Stimulated activated CD4-positive, alpha-beta T cell treated with anti-CD3 and anti-CD28 coated beads, Interleukin-2, amount 100 ng/mL, for 4 hours (primary cell): ENCODE data around the gene KCNS1.
"Not testable (repeated sequence)": the region's sequence is repeated elsewhere in the genome, so short reads cannot be mapped to it uniquely, and the experiment has no call there.

Experiments
- DNase-seq: peaks from one replicate; pipeline ENCODE4 v3.0.0-alpha.2; 2020; ENCODE audit warnings: low read depth

Gene KCNS1

GRCh38 chr20:45073221-45073620, 27.7 kb downstream of the KCNS1 start:
- DNase-seq: no peak

DNA sequence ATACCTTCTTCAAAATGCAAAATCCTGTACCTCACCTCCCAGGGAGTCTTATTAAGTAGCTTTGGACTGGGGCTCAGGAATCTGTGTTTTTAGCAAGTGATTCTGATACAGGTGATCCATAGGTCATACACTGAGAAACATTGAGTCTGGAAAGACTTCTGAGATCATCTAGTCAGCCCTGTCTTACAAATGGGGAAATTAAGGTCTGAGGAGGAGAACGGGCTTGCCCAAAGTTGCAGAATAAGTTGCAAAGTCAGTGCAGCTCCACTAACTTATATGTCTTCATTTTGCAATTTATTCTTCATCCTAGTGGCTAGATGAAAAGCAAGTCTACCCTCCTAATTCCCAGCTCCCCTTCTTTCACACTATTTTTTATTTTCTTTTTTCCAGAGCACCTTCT, 28.9 kb downstream of the KCNS1 start:
- DNase-seq: no peak

DNA sequence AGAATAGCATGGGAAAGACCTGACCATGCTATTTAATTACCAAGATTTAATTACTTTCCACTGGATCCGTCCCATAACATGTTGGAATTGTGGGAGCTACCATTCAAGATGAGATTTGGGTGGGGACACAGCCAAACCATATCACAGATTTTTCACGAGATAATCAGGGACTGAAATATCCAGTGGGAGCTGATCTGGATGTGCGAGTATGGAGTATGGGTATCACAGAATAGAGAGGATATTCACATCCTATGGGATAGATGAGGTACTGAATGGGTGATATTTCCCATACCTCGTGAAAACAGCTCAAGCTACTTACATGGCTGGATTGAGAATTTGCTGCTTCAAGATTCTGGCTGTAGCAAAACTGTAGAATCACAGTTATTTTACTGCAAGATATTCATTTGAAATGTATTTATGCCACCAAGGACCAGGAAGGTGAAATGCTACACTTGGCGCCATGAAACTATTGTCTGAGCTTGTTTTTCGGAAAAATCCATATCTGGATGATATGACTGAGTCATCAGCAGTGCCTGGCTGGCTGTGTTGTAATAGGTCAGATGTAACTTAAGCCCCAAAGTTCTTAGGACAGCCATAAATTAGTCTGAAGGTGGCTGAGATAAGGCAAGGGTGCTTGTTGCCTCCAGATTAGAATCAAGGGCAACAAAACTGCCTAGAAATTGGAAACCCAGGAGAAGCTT, 29.8 kb downstream of the KCNS1 start:
- no peak for DNase-seq

DNA sequence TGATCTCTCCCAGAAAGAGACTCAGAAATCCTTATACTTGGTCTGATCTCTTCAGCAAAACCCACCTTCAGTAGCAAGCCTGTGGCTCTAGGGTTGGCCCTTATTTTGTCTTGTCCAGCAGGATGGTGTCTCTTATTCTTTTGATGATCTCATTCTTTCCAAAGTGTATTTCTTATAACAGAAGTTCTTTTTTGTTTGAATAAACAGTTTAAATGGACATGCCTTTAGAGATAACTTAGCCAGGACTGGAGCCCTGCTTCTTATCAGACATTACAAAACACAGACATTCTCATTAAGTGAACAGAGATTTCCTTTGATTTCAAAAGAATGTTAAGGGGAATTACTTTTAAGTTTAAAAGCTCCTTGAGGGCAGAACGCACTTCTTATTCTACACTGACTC, 31.7 kb downstream of the KCNS1 start:
- DNase-seq: no peak

DNA sequence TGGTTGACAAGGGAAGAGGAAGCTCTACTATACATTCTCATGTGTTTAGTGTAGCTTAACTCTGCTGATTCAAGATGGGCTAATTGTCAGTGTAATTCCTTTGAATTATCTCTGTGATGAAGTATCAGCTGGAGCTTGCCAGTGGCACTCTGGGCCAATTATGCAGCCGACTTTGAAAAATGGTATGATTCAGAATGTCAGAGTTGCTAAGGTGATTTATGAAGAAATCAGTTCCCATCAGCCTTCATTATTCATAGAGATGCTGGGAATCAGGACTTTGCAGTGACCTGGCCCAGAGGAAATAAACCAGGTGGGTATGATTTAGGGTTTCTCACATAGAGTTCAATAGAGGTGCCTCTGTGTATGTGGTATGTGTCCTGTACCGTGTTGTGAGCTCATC, 33.4 kb downstream of the KCNS1 start:
- no peak for DNase-seq

- DNase-seq: no peak
These were observed 33.8 kb downstream of the KCNS1 start for GRCh38 chr20:45067087-45067486.

GRCh38 chr20:45066372-45066771, 34.6 kb downstream of the KCNS1 start:
- no peak for DNase-seq

- no peak for DNase-seq
These were observed 36.1 kb downstream of the KCNS1 start for GRCh38 chr20:45064812-45065211.

GRCh38 chr20:45063107-45063506, 37.8 kb downstream of the KCNS1 start:
- not testable (repeated sequence) for DNase-seq

DNA sequence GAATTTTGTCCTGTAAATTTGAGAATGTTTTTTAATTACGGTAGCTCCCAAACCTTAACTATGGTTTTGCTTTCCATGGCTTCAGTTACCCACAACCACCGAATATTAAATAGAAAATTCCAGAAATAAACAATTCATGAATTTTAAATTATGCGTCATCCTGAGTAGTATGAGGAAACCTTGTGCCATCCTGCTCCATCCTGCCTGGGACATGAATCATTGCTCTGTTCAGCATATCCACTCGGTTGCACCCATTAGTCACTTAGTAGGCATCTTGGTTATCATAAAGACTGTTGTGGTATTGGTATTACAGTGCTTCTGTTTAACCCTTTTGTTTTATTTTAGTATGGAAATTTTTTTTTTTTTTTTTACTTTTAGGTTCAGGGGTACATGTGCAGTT, 39.7 kb downstream of the KCNS1 start:
- no peak for DNase-seq

DNA sequence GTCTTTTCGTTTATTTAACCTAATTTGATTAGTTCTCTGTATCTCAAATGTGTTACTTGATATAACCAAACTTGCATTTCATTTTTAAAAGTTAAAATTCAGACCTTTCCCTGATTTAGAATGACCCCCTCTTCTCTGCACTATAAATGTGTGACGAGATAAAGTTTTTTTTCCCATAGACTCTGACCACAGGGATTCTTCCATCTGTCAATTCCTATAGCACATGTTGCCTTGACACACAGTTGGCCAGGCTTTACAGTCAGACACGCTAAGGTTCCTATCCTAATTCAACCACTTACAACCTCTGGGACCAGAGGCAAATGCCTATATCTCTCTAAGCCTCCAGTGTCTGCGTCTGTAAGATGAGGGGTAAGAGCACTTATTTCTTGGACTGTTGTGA, 40.6 kb downstream of the KCNS1 start:
- no peak for DNase-seq

DNA sequence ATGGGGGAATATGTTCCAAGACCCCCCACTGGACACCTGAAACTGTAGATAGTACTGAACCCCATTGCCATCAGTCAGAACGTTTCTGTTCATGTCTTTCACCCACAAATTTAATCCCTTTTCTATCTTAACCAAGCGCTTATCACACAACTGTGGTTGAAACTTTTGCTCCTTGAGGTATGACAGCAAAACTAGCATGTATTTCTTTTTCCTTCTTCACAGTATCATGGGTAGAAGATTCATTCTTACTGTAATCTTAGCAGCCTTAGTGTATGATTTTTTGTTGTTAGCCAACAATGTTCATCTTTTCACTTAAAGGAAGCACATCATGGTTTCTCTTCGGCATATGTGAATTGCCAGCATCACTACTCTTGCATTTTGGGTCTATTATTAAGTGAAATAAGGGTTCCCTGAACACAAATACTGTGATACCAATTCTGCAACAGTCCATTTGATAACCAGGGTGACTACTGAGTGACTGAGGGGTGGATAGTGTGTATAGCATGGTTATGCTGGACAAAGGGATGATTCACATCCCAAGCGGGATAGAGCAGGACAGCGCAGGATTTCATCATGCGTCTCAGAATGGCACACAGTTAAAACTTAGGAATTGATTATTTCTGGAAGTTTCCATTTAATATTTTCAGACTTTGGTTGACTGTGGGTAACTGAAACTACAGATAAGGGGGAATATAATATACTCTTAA, 41.8 kb downstream of the KCNS1 start:
- no peak for DNase-seq

GRCh38 chr20:45058168-45058850, 42.6 kb downstream of the KCNS1 start:
- DNase-seq: no peak

DNA sequence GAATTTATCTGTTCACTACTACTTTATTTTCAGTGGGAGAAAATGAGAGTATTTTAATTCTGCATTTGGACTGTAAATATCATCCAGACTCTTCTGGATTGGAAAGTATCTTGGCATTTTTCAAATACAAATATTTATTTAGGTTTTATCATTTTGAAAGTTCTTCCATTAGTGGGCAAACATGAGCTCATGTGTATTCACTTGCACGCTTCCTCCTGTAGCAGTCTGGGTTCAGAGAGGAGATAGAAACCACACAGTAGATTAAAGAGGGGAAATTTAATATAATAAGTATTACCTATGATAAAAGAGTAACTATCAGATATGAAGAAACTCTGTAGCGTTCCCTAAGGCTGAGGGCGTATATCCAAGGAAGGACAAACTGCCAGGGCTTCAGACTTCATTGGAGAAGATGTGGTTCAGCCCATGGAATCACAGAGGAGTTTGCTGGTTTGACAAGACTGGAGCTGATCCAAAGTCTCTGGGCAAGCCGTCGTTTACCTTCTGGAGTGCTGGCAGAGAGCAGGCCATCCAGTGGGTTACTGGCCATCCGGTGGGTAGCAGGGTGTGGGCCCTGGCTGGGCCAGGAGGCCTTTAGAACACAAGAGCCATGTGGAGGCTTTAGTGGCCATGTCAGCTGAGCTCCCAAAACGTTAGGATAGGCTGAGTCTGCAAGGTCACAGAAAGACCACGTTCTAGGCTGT, 44.3 kb downstream of the KCNS1 start:
- DNase-seq: no peak

- DNase-seq: no peak
These were observed 45.9 kb downstream of the KCNS1 start for GRCh38 chr20:45055056-45055455.

DNA sequence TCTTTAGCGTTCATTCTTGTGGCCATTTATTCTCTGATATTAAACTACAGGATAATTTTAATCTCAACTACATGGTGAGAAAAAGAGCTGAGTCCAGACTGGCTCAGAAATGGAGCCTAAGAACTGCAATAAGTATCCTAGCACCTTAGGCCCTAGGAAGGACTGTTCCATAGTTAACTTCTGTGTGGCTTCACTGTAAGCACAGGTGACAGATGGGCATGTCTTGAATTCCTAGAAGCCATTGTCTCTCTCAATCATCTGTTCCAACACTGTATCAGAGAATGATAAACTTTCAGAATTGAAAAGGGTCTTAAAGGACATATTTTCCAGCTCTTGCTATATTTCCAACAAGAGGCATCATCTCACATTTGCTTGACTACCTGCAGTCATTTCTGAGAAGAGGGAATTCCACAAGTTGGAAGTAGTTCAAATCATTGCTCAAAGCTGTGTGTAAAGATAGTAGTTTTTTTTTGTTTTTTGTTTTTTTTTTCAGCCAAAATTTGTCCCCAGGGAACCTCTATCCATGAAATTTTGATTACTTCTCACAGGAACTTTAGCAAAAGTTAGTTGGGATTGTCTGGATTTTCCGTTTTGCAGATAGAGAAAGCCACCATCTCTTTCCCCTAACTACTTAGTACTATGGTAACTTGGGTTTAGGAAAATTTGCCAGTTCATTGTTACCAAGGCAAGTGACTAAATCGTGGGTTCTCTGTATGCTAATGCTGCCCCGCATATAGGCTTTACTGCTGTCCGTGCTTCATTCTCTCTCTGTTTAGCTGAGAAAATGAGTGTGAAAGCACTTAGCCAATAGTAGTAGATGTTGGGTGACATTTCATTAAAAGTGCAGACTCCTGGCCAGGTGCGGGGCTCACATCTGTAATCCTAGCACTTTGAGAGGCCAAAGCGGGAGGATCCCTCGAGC, 47.2 kb downstream of the KCNS1 start:
- no peak for DNase-seq

- no peak for DNase-seq
These were observed 48.1 kb downstream of the KCNS1 start for GRCh38 chr20:45052698-45053429.

- no peak for DNase-seq
These were observed 49.5 kb downstream of the KCNS1 start for GRCh38 chr20:45051204-45052060.

GRCh38 chr20:45049904-45050471, 50.9 kb downstream of the KCNS1 start:
- DNase-seq: no peak

- no peak for DNase-seq
These were observed 51.5 kb downstream of the KCNS1 start for GRCh38 chr20:45049438-45049837.
